Cerebellar cortex (tissue), 1 donor: ENCODE measurements around the gene KNDC1.
"Not testable (repeated sequence)": the region's sequence is repeated elsewhere in the genome, so short reads cannot be mapped to it uniquely, and the experiment has no call there.

Experiments used
- DNase-seq: peaks from one replicate; pipeline ENCODE4 v3.0.0-alpha.2; 2015; ENCODE audit warnings: low spot score

The KNDC1 gene

GRCh38 chr10:133159950-133160825, at the start of gene KNDC1:
TSS of gene KNDC1 (plus strand) at chr10:133160219. CDS start at chr10:133160468, 249 bp downstream.
- no peak for DNase-seq

- DNase-seq: peak; percentile 41
Observed at GRCh38 chr10:133110609-133111275, 49.3 kb upstream of the KNDC1 start.

- DNase-seq: not testable (repeated sequence)
Observed at GRCh38 chr10:133111640-133112039, 48.4 kb upstream of the KNDC1 start.

GRCh38 chr10:133113146-133113830, 46.7 kb upstream of the KNDC1 start:
- DNase-seq: no peak

GRCh38 chr10:133113847-133114246, 46.2 kb upstream of the KNDC1 start:
- no peak for DNase-seq

GRCh38 chr10:133114251-133114650, 45.8 kb upstream of the KNDC1 start:
- DNase-seq: no peak

GRCh38 chr10:133114726-133115452, 45.1 kb upstream of the KNDC1 start:
- DNase-seq: no peak

GRCh38 chr10:133115453-133115842, 44.6 kb upstream of the KNDC1 start:
- DNase-seq: no peak

GRCh38 chr10:133115976-133116375, 44.0 kb upstream of the KNDC1 start:
- DNase-seq: no peak

GRCh38 chr10:133116455-133116854, 43.6 kb upstream of the KNDC1 start:
- no peak for DNase-seq

GRCh38 chr10:133117036-133117687, 42.9 kb upstream of the KNDC1 start:
- no peak for DNase-seq

GRCh38 chr10:133117688-133118071, 42.3 kb upstream of the KNDC1 start:
- no peak for DNase-seq

- DNase-seq: no peak
Observed at GRCh38 chr10:133121479-133121878, 38.5 kb upstream of the KNDC1 start.

GRCh38 chr10:133122171-133122935, 37.7 kb upstream of the KNDC1 start:
- DNase-seq: no peak

- DNase-seq: no peak
Observed at GRCh38 chr10:133123050-133123745, 36.8 kb upstream of the KNDC1 start.

GRCh38 chr10:133123746-133124356, 36.2 kb upstream of the KNDC1 start:
- DNase-seq: no peak

GRCh38 chr10:133124357-133125211, 35.4 kb upstream of the KNDC1 start:
- peak; percentile 32 for DNase-seq

GRCh38 chr10:133125901-133126300, 34.1 kb upstream of the KNDC1 start:
- no peak for DNase-seq
